ENCODE data around the gene CTRB2.
A peak's percentile ranks its signal among the peaks of the same experiment; 100 is the strongest.

The CTRB2 gene

GRCh38 chr16:75204410-75204758 lies 2.6 kb downstream of the CTRB2 start:
- H3K27ac ChIP-seq, result no peak overlapping the region
- in situ Hi-C loops (cut with HindIII; ENCODE audit: low pct_ligation_motif_present, low sequenced_read_pairs), result no loop called here

GRCh38 chr16:75203667-75204409 lies 3.1 kb downstream of the CTRB2 start:
- Histone ChIP-seq H3K4me3 (ENCODE audit: low read depth, low read length) (no peak overlapping the region), H3K27me3 (replicated peaks) (no peaks in the 10 kb centered on the region), H3K27ac (no peak overlapping the region), H3K36me3 (replicated peaks) (no peaks in the 10 kb centered on the region)
- no peak for TF ChIP-seq CTCF (IDR thresholded peaks at IDR 0.05; ENCODE audit: low read depth, low read length, missing control alignments)
- DNase-seq, result no peak
- in situ Hi-C loops (cut with HindIII; ENCODE audit: low pct_ligation_motif_present, low sequenced_read_pairs), result no loop called here

More at GRCh38 chr16:75204410-75204758, 2.6 kb downstream of the CTRB2 start:
- no peaks in the 10 kb centered on the region for H3K27me3 ChIP-seq (replicated peaks)
- TF ChIP-seq CTCF (IDR thresholded peaks at IDR 0.05; ENCODE audit: low read depth, low read length, missing control alignments), result no peak
- no peak overlapping the region for H3K4me3 ChIP-seq (ENCODE audit: low read depth, low read length)
- no peaks in the 10 kb centered on the region for H3K36me3 ChIP-seq (replicated peaks)
- DNase-seq, result no peak

- in situ Hi-C loops (cut with HindIII; ENCODE audit: low pct_ligation_motif_present, low sequenced_read_pairs), result no loop called here
- H3K4me3 ChIP-seq (ENCODE audit: low read depth, low read length), result no peak overlapping the region
Observed at GRCh38 chr16:75203096-75203495, 3.9 kb downstream of the CTRB2 start.

GRCh38 chr16:75202069-75202590 lies 4.8 kb downstream of the CTRB2 start:
- H3K4me3 ChIP-seq (ENCODE audit: low read depth, low read length), result no peak overlapping the region
- no peak for DNase-seq
- in situ Hi-C loops (cut with HindIII; ENCODE audit: low pct_ligation_motif_present, low sequenced_read_pairs), result no loop called here
- H3K27me3 ChIP-seq (replicated peaks), result no peaks in the 10 kb centered on the region
- H3K36me3 ChIP-seq (replicated peaks), result no peaks in the 10 kb centered on the region
- no peak overlapping the region for H3K27ac ChIP-seq
- TF ChIP-seq CTCF (IDR thresholded peaks at IDR 0.05; ENCODE audit: low read depth, low read length, missing control alignments), result no peak

More at GRCh38 chr16:75203096-75203495, 3.9 kb downstream of the CTRB2 start:
- TF ChIP-seq CTCF (IDR thresholded peaks at IDR 0.05; ENCODE audit: low read depth, low read length, missing control alignments), result no peak
- DNase-seq, result no peak
- Histone ChIP-seq H3K27ac (no peak overlapping the region), H3K36me3 (replicated peaks) (no peaks in the 10 kb centered on the region), H3K27me3 (replicated peaks) (no peaks in the 10 kb centered on the region)

- in situ Hi-C loops (cut with HindIII; ENCODE audit: low pct_ligation_motif_present, low sequenced_read_pairs), result loop anchor here (25.0 kb wide), 1 partner anchor 214 kb away; no protein-coding TSS in a partner anchor
- Histone ChIP-seq H3K4me3 (ENCODE audit: low read depth, low read length) (no peak overlapping the region), H3K27ac (no peak overlapping the region), H3K36me3 (replicated peaks) (no peaks in the 10 kb centered on the region), H3K27me3 (replicated peaks) (no peaks in the 10 kb centered on the region)
- DNase-seq, result peak; percentile 12
- no peak for TF ChIP-seq CTCF (IDR thresholded peaks at IDR 0.05; ENCODE audit: low read depth, low read length, missing control alignments)
Observed at GRCh38 chr16:75198135-75198600, 8.8 kb downstream of the CTRB2 start.
